ENCODE data around the gene XPO1.
"Not testable (repeated sequence)": the region's sequence is repeated elsewhere in the genome, so short reads cannot be mapped to it uniquely, and the experiment has no call there.

Gene XPO1, protein sequence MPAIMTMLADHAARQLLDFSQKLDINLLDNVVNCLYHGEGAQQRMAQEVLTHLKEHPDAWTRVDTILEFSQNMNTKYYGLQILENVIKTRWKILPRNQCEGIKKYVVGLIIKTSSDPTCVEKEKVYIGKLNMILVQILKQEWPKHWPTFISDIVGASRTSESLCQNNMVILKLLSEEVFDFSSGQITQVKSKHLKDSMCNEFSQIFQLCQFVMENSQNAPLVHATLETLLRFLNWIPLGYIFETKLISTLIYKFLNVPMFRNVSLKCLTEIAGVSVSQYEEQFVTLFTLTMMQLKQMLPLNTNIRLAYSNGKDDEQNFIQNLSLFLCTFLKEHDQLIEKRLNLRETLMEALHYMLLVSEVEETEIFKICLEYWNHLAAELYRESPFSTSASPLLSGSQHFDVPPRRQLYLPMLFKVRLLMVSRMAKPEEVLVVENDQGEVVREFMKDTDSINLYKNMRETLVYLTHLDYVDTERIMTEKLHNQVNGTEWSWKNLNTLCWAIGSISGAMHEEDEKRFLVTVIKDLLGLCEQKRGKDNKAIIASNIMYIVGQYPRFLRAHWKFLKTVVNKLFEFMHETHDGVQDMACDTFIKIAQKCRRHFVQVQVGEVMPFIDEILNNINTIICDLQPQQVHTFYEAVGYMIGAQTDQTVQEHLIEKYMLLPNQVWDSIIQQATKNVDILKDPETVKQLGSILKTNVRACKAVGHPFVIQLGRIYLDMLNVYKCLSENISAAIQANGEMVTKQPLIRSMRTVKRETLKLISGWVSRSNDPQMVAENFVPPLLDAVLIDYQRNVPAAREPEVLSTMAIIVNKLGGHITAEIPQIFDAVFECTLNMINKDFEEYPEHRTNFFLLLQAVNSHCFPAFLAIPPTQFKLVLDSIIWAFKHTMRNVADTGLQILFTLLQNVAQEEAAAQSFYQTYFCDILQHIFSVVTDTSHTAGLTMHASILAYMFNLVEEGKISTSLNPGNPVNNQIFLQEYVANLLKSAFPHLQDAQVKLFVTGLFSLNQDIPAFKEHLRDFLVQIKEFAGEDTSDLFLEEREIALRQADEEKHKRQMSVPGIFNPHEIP (N-terminal part only)

GRCh38 chr2:61538200-61538919 is at the start of gene XPO1:
XPO1 (minus strand) TSS chr2:61538356; CDS start chr2:61533897, 4,459 bp downstream.
- DNase-seq (ENCODE audit: low read depth), result peak; percentile 100
- Histone ChIP-seq H3K36me3 (ENCODE audit: control insufficient read depth, insufficient read depth, low read length, severe bottlenecking) (no peaks in the 10 kb centered on the region), H3K9ac (ENCODE audit: low read length) (peak within 1 kb of the TSS; percentile 87), H3K4me3 (ENCODE audit: low read length) (peak within 1 kb of the TSS; percentile 99), H3K9me3 (ENCODE audit: control insufficient read depth, low read length) (no peaks in the 10 kb centered on the region), H3K4me1 (ENCODE audit: control insufficient read depth, insufficient read depth, low read length) (peaks cover 29% of the 10 kb centered on the region), H3K27me3 (replicated peaks; ENCODE audit: control insufficient read depth, insufficient read depth, low read length) (no peaks in the 10 kb centered on the region)

DNA sequence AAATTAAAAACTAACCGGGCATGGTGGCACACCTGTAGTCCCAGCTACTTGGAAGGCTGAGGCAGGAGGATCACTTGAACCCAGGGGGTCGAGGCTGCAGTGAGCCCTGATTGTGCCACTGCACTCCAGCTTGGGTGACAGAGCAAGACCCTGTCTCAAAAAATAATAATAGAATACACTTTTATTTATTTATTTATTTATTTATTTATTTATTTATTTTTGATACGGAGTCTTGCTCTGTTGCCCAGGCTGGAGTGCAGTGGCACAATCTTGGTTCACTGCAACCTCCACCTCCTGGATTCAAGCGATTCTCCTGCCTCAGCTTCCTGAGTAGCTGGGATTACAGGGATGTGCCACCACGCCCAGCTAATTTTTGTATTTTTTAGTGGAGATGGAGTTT is 48.8 kb upstream of the XPO1 start:
- not testable (repeated sequence) for H3K9me3 ChIP-seq (ENCODE audit: control insufficient read depth, low read length); H3K36me3 ChIP-seq (ENCODE audit: control insufficient read depth, insufficient read depth, low read length, severe bottlenecking); H3K27me3 ChIP-seq (replicated peaks; ENCODE audit: control insufficient read depth, insufficient read depth, low read length); H3K9ac ChIP-seq (ENCODE audit: low read length); H3K4me1 ChIP-seq (ENCODE audit: control insufficient read depth, insufficient read depth, low read length); DNase-seq (ENCODE audit: low read depth); H3K4me3 ChIP-seq (ENCODE audit: low read length)

DNA sequence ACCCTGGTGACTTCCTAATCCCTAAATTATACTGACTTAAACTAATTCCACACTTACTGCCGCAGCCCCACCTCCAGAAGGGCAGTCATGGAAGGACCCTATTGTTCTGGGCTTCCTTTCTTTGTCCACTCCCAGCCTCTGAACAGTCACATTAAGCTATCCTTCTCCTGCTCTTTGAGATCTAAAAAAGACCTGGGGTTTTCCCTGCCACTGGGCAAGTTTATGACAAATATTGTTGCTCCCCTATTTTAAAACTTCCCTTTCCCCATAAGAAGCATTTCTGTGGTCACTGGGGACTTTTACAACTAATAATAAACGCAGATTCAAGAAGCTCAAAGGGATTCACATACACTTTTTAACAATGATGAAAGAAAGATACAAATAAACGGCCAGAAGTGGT is 47.2 kb upstream of the XPO1 start:
- Histone ChIP-seq H3K27me3 (replicated peaks; ENCODE audit: control insufficient read depth, insufficient read depth, low read length) (no peaks in the 10 kb centered on the region), H3K4me1 (ENCODE audit: control insufficient read depth, insufficient read depth, low read length) (no peaks in the 10 kb centered on the region), H3K36me3 (ENCODE audit: control insufficient read depth, insufficient read depth, low read length, severe bottlenecking) (no peaks in the 10 kb centered on the region), H3K9me3 (ENCODE audit: control insufficient read depth, low read length) (no peaks in the 10 kb centered on the region), H3K9ac (ENCODE audit: low read length) (no peak overlapping the region), H3K4me3 (ENCODE audit: low read length) (no peak overlapping the region)
- no peak for DNase-seq (ENCODE audit: low read depth)

- H3K36me3 ChIP-seq (ENCODE audit: control insufficient read depth, insufficient read depth, low read length, severe bottlenecking); H3K4me3 ChIP-seq (ENCODE audit: low read length); H3K9me3 ChIP-seq (ENCODE audit: control insufficient read depth, low read length); H3K4me1 ChIP-seq (ENCODE audit: control insufficient read depth, insufficient read depth, low read length); H3K27me3 ChIP-seq (replicated peaks; ENCODE audit: control insufficient read depth, insufficient read depth, low read length); DNase-seq (ENCODE audit: low read depth); H3K9ac ChIP-seq (ENCODE audit: low read length): not testable (repeated sequence)
These were observed 46.2 kb upstream of the XPO1 start for GRCh38 chr2:61584368-61584767.

GRCh38 chr2:61582165-61582564 is 44.0 kb upstream of the XPO1 start:
- Histone ChIP-seq H3K9ac (ENCODE audit: low read length) (no peak overlapping the region), H3K9me3 (ENCODE audit: control insufficient read depth, low read length) (no peaks in the 10 kb centered on the region)
- no peak for DNase-seq (ENCODE audit: low read depth)

GRCh38 chr2:61581716-61582115 is 43.6 kb upstream of the XPO1 start:
- Histone ChIP-seq H3K36me3 (ENCODE audit: control insufficient read depth, insufficient read depth, low read length, severe bottlenecking) (no peaks in the 10 kb centered on the region), H3K4me3 (ENCODE audit: low read length) (no peak overlapping the region)

More at GRCh38 chr2:61582165-61582564, 44.0 kb upstream of the XPO1 start:
- H3K27me3 ChIP-seq (replicated peaks; ENCODE audit: control insufficient read depth, insufficient read depth, low read length), result no peaks in the 10 kb centered on the region
- H3K4me1 ChIP-seq (ENCODE audit: control insufficient read depth, insufficient read depth, low read length), result no peaks in the 10 kb centered on the region
- H3K4me3 ChIP-seq (ENCODE audit: low read length), result no peak overlapping the region
- H3K36me3 ChIP-seq (ENCODE audit: control insufficient read depth, insufficient read depth, low read length, severe bottlenecking), result no peaks in the 10 kb centered on the region

DNA sequence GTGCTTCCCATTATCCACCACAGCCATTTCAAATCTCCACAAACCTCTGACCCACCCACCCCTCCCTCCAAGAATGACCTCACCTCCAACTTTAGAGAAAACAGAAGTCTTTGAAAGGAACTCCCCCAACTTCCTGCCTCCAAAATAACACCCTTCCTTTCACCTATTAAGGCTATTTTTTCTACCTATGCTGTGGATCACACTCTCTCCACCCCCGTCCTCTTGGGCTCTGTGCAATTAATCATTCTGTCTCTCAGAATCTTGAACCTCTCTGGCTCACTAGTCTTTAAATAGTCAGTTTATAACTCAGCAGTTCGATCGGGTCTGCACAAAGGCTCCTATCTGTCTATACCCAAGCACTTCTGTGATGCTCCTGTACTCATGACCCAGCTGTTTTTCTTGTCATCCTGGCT is 37.3 kb upstream of the XPO1 start:
- no peaks in the 10 kb centered on the region for H3K27me3 ChIP-seq (replicated peaks; ENCODE audit: control insufficient read depth, insufficient read depth, low read length)

More at GRCh38 chr2:61581716-61582115, 43.6 kb upstream of the XPO1 start:
- Histone ChIP-seq H3K9ac (ENCODE audit: low read length) (no peak overlapping the region), H3K27me3 (replicated peaks; ENCODE audit: control insufficient read depth, insufficient read depth, low read length) (no peaks in the 10 kb centered on the region), H3K9me3 (ENCODE audit: control insufficient read depth, low read length) (no peaks in the 10 kb centered on the region), H3K4me1 (ENCODE audit: control insufficient read depth, insufficient read depth, low read length) (no peaks in the 10 kb centered on the region)
- no peak for DNase-seq (ENCODE audit: low read depth)

GRCh38 chr2:61566566-61566965 is 28.4 kb upstream of the XPO1 start:
- no peak for DNase-seq (ENCODE audit: low read depth)
- no peaks in the 10 kb centered on the region for H3K36me3 ChIP-seq (ENCODE audit: control insufficient read depth, insufficient read depth, low read length, severe bottlenecking)
- H3K9ac ChIP-seq (ENCODE audit: low read length), result no peak overlapping the region
- peaks cover 4% of the 10 kb centered on the region for H3K4me1 ChIP-seq (ENCODE audit: control insufficient read depth, insufficient read depth, low read length)
- no peak overlapping the region for H3K4me3 ChIP-seq (ENCODE audit: low read length)
- H3K9me3 ChIP-seq (ENCODE audit: control insufficient read depth, low read length), result no peaks in the 10 kb centered on the region
- H3K27me3 ChIP-seq (replicated peaks; ENCODE audit: control insufficient read depth, insufficient read depth, low read length), result peaks cover 9% of the 10 kb centered on the region

More for the DNA sequence above, 37.3 kb upstream of the XPO1 start:
- Histone ChIP-seq H3K9ac (ENCODE audit: low read length) (no peak overlapping the region), H3K4me3 (ENCODE audit: low read length) (no peak overlapping the region), H3K36me3 (ENCODE audit: control insufficient read depth, insufficient read depth, low read length, severe bottlenecking) (no peaks in the 10 kb centered on the region), H3K4me1 (ENCODE audit: control insufficient read depth, insufficient read depth, low read length) (no peaks in the 10 kb centered on the region), H3K9me3 (ENCODE audit: control insufficient read depth, low read length) (no peaks in the 10 kb centered on the region)
- no peak for DNase-seq (ENCODE audit: low read depth)

- H3K4me3 ChIP-seq (ENCODE audit: low read length), result no peak overlapping the region
- no peak overlapping the region for H3K9ac ChIP-seq (ENCODE audit: low read length)
- H3K27me3 ChIP-seq (replicated peaks; ENCODE audit: control insufficient read depth, insufficient read depth, low read length), result peaks cover 9% of the 10 kb centered on the region
- H3K36me3 ChIP-seq (ENCODE audit: control insufficient read depth, insufficient read depth, low read length, severe bottlenecking), result no peaks in the 10 kb centered on the region
- peaks cover 4% of the 10 kb centered on the region for H3K4me1 ChIP-seq (ENCODE audit: control insufficient read depth, insufficient read depth, low read length)
- no peaks in the 10 kb centered on the region for H3K9me3 ChIP-seq (ENCODE audit: control insufficient read depth, low read length)
- DNase-seq (ENCODE audit: low read depth), result no peak
These were observed 24.5 kb upstream of the XPO1 start for GRCh38 chr2:61562615-61563014.

DNA sequence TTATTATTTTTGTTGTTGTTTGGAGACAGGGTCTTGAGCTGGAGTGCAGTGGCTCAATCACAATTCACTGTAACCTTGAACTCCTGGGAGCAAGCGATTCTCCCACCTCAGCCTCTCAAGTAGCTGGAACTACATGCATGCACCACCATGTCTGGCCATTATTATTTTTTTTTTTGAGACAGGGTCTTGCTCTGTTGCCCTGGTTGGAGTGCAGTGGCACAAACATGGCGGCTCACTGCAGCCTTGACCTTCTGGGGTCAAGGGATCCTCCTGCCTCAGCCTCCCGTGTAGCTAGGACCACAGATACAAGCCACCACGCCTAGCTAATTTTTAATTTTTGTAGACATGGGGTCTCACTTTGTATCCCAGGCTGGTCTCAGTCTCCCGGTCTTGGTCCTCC is 20.0 kb upstream of the XPO1 start:
- DNase-seq (ENCODE audit: low read depth), result no peak
- Histone ChIP-seq H3K9me3 (ENCODE audit: control insufficient read depth, low read length) (no peaks in the 10 kb centered on the region), H3K9ac (ENCODE audit: low read length) (no peak overlapping the region)

More for the DNA sequence above, 20.0 kb upstream of the XPO1 start:
- Histone ChIP-seq H3K4me3 (ENCODE audit: low read length) (no peak overlapping the region), H3K36me3 (ENCODE audit: control insufficient read depth, insufficient read depth, low read length, severe bottlenecking) (no peaks in the 10 kb centered on the region), H3K4me1 (ENCODE audit: control insufficient read depth, insufficient read depth, low read length) (no peaks in the 10 kb centered on the region), H3K27me3 (replicated peaks; ENCODE audit: control insufficient read depth, insufficient read depth, low read length) (peaks cover 9% of the 10 kb centered on the region)
